DMS114 treated with DMSO at 0.1 percent for 48 hours (cell line): Measurements from ENCODE around the gene EHD3.

Source experiments
- DNase-seq: peaks from one replicate; lab custom pipeline; 2025; ENCODE audit not compliant: unreplicated experiment; lab: John Stamatoyannopoulos, UW

The EHD3 gene

DNA sequence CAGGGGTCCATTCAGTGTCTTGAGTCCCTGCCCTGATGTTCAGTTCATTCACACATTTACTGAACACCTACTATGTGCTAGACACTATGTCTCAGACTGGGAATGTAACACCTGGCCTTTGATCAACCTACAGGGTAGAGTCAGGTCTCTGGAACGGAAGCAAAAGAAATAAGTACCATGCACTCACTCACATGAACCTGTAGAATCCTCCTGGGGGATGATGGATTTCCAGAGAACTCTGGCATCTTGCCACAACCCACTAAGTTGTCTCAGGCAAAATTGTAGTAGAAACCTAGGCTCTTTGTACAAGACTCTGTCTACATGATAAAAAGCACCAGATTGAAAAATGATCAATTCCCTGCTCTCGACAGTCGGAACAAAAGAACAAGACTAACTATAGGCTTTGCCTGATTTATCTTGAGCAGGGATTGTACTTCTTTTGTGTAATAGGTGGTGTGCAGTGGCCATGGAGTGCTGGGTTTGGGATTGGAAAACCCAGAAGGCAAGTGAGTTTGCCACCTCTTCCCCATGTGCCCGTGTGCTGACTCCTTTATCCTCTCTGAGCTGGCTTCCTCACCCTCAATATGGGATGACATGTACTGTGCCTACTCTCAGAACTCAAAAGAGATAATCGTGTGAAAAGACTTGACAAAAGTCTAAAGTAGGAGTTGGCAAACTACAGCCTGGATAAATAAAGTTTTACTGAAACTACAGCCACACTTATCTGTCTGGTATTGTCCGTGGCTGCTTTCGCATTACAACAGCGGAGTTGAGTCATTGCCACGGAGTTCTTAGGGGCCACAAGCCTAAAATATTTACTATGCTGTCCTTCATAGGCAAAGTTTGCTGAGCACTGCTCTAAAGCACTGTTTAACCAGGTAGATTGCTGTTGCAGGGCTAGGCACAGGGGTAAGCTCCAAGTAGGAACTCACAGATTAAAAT lies 21.0 kb upstream of the EHD3 start:
- DNase-seq = no peak

DNA sequence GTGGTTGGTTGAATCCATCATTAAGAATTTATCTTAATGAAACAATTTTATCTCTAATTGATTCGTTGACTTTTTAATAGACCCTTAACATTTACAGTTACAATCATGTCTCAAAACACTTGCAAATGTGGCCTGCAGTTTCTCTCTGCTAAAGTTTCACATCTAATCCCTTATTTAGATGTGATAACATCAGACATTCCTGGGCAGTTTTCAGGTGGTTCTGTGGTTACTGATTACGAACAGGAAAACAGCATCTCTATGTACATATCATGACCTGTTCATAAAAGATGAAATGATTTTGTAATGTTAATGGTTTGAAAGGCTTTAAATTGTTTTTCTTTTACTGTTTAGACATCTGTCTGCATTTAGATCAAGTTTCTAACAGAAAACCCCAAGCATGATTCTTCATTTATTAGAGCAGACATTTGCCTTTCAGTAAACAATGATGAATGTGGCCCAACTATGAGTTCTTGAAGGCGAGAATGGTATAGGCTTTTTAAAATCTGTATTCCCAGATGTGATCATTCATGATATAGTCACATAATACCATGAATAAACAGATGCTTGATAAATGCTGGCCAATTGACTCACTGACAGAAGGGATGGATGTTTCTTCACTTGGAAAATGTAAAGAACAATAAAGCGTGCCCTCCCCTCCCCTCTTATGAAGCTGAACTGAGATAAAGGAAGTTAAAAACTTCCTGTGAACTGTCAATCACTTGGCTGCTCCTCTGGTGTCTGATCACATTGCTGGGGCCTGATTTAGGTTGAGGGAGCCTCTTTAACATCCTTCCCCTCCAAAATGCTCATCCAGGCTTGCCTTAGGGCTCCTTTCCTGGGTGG lies 20.1 kb upstream of the EHD3 start:
- no peak for DNase-seq

DNA sequence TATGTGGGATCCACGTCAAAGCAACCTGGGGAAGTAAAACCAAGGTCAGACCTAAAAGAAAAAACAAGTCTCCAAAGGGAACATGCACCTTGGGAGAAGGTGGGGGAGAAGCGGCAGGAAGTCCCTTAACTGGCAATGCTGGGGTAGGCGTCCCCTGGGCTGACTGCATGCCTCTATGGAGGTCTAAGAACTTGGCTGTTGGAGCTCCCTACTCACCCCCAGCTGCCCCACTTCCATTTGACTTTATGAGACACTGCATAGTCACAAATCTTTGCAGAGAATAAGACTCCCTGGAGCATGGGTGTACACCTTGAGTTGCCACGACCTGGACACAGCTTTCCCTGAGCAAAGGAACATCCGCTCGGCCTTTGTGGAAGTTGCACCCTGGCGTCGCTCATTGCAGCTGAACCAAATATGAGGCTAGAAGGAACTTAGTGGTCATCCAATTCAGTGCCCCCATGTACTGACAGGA lies 19.5 kb upstream of the EHD3 start:
- DNase-seq = no peak

DNA sequence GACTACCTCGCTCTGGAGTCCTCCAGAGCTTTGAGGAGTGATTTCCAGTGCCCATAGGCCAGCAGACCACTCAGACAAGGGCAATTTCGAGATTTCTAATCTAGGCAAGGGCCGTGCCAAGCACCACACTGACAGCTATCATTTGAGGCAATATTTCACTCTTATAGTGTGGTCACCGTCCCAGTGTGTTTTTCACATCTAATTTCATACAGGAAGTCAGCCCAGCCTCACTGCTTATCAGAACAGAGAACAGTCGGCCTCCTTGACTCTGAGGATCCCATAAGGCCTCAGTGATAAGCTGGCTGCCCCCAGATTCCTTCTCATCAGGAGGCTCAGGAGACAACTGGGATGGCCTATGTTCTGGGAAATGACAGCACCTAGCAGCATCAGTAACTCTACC lies 17.2 kb upstream of the EHD3 start:
- no peak for DNase-seq

DNA sequence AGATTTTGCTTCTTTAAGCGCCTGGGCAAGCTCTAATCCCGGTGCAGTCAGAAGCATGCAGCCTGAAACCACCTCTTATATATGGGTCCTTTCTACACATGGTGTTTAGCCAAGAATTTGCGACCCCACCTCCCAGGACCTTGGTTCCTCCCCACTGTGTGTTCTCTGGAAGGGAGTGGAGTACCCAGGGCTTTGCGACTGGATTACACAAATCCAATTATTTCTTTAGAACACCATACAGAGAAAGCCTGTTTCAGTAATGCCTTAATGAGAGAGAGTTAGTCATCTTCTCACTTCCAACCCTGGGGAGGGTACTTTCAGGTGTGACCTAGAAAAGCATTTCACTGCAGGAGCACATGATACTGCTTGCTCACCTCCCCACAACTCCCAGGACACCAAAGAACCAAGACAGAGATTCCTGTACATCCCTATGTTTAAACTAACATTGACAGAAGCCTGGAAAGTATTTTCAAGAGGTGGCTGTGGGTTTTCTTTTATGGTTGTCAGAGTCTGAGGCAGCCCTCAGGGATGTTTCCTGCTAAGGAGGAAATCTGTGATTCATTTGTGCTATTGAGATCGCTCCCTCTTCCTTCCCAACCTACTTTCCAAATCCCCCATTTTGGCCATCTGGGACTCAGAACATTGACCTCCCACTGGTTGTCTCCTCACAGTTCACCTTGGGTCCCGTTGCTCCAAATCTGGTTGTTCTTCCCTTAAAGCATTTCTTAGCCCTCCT lies 16.3 kb upstream of the EHD3 start, which contains the start of gene CAPN14:
CAPN14 (minus strand) TSS at position 51 of the 736 bp plus-strand sequence. CDS start 12,068 bp downstream, outside the sequence.
- no peak for DNase-seq

DNA sequence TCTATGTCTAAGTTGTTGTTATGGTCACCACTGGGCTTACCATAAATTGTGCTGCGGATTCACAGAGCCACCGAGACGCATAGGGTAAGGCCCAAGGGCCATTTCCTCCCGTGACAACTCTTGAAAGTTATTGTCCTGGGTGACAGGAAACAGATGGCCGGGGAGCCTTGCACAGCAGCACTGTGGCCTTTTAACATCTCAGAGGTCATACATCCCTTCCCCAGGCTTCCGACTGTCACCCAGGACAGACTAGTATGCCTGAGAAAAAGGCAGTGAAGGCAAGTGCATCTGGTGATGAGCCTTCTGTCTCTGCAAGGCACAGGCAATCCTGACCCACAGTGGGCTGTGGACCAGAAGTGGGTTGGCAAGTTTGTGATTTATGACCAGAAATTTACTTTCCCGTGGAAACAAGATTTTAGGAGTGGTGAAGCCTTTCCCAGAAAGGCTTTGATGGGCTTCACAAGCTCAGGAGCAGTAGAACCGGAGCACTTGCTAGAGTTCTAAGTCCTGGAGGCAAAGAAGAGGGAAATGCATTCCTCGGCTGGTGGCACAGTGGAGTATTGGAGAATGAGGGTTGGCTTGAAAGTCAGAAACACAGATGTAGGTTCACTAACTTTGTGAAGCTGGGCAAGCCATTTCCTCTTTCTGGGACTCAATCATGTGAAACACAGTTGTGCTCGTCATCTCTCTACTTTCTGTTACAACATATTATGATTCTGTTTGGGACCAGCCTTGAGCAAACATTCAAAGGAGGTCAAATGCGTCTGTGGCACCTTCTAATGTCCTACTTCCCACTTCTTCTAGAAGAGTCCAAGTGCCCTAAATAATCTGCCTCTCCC lies 14.6 kb upstream of the EHD3 start:
- DNase-seq = no peak

DNA sequence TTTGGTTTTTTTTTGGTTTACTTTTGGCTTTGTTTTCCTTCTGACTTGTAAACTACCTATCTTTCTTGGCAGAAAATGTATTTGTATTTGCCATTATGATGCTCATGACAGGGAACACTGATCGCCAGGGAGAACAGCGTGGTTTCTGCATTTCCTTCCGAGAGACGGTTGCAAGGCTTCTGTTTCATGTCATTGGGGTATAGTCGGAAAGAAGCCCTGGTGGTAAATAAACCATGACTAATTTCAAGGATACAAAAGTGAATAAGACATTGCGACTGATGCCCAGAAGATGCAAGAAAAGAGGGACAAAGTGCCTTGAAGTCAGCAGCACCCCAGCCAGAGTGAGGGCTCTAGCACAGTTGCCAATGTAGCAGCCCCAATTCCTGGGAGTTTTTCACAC lies 12.4 kb upstream of the EHD3 start:
- no peak for DNase-seq

DNA sequence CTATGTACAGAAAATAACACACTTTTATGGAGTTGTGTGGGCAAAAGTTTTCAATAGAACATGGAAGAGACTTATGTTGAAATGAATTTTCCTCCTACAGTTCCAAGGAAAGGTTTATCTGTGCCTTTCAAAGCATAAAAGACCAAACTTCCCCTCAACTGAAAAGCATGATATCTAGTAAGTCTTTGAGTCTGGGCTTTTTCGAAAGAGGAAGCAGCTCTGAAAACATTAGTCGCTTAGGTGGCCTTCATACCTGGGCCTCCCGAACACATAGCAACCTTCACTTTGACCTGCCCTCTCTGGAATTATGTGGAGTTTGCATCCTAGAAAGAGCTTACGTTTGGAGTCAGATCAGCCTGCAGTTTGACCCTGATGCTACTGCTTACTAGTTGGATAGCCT lies 11.9 kb upstream of the EHD3 start:
- no peak for DNase-seq

DNA sequence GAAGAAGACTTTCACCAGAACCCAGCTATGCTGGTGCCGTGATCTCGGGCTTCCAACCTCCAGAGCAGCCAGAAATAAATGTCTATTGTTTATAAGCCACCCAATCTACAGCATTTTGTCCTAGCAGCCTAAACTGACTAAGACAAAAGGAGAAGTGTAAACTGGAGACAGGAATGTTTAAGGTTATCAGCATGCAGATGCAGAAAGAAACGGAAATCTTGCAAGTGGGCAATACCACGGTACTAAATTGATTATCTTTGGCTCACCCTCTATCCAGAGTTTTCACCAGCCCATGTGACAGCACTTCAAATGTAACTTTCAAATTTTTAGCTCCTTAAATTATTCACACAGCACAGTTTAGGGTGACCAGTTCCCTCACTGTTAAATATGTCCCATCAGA lies 10.9 kb upstream of the EHD3 start:
- DNase-seq = no peak

DNA sequence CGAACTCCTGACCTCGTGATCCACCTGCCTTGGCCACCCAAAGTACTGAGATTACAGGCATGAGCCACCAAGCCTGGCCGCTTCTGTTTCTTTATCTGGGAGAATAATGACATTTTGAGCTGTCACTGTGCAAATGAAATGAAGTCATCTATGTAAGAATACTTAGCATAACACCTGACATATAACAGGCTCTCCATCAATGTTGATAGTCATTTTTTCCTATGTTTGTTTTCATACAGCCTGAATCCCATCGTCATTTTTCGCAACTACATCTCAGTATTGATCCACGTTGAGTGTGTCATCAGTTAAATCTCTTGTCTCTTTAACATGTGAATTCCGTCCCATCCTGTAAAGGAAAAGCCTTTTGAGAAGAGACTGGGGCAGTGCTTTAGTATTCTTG lies 10.2 kb upstream of the EHD3 start:
- no peak for DNase-seq

DNA sequence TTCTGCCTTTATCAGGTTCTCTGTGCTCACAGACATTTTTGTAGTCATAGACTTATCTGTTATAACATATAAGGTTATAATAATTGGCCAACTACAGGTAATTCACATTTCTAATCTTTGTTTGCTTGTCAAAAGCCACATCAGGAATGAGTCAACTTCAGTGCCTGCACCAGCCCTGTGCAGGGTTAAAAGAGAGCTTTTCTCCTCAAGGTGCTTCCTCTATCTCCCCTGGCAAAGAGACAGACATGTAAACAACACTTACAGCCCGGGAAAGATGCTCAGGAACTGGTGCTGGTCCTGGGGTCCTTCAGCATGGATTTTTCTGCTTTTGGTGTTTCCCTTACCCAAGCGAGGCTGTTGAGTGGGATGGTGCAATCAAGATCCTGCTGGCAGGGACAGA lies 7.7 kb upstream of the EHD3 start:
- no peak for DNase-seq

DNA sequence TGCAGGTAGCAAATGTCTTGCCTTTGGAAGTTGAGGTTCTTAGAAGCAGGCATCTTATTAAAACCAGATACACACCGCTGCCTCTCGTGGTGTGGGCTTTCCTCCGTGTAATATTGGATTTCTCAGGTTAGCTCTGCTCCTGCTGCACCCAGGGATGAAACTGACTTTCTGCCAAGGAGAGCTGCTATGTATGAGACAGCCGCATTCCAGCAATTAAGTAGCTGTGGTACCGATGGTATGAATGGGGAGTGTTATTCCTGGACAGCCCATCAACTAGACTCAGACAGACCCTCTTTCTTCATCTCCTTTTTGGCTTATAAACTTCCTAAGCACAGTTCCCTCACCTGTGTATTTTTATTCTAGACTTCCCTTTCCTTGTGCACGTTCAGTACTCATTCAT lies 6.8 kb upstream of the EHD3 start:
- no peak for DNase-seq

DNA sequence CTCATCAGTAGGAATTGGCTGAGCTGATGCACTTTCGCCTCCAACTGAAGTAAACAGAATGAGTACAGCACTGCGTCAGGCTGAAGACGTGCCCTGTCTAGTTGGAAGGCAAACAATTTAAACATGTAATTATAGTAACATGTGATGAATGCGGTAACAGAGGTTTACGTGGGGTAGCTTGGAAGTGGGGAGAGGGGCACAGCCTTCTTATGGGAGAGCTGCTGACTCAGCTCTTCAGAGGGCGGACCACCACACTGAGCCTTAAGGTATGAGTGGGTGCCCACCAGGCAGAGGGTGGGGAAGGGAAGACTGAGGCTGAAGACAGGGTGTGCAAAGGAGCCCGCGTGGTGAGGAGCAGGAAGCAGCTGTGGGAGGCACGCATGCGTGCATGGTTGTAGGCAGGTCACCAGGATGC lies 6.2 kb upstream of the EHD3 start:
- DNase-seq = no peak

DNA sequence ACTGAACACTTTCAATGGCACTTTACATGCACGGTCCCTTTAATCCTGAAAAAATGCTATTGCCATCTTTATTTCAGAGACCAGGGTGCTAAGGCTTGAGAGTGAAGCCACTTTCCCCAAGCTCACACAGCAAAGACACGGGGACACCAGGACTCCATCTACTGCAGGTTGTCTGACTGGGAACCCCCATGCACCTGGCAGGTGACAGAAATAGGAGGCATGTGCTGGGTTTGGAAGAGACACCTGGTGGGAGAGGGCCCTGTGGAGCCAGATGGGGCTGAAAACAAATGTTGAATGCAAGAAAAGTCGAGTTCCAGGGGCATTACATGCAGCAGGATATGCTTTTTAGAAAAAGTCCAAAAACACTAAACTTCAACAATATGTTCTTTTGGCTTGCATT lies 5.2 kb upstream of the EHD3 start:
- no peak for DNase-seq

DNA sequence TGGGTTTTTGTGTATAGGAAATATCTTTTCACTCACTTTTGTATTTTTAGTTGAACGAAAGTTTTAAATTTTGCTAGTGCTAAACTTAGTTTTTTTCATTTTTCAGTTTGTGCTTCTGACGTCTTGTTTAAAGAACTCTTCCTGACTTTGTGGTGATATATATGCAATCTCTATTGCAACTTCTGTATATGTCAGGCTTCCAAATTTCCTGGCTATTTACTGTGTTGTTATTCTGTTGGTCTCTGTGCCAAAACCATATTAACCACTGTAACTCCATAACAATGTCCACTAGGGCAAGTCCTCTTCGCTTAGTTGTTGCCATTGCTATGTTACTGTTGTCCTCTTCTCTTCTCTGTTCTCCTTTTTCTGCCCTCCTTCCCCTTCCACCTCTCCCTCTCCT lies 3.2 kb upstream of the EHD3 start:
- no peak for DNase-seq

DNA sequence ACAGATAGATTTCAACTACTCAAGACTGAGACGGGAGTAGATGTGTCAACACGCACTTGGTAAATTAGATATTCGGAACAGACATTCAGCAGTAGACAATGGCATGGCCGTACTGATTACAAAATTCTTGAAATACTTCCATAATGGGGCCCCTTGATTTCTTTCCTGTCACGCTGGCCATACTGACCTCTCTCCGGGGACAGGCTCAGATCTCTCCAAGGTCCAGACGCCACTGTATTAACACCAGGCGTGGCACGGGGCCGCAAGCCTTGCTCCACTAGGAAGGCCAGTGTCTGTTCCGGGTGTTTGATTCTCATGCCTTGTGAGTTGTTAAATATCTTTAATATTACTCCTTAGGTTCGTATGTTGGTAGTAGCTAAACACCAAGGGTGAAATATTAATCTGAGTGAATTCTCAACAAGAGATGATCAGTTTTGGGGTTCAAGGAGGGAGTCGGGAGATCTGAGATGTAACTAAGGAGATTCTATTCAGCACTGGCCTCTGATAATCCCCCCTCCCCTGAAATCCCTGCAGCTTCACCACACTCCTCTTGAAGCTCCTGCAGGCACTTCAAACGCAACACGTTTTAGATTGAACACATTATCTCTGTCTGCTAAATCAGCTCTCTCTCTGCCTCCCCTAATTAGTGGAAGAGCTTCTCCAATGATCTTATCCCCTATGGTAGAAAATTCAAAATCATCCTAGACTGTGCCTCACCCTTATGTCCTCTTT lies 2.2 kb upstream of the EHD3 start:
- DNase-seq = no peak

DNA sequence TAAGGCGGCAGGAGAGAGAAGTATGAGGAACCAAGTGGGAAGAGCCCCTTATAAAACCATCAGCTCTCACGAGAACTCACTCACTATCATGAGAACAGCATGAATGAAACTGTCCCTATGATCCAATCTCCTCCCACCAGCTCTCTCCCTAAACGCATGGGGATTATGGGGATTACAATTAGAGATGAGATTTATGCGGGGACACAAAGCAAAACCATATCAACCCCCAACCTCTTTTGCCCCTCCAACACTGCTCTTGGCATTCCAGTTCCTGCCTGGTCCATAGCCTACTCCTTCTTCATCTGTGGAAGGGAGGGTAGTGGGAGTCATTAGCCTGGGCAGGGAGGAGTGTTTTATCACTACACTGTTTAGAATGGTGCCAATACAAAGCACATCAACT lies 1.4 kb upstream of the EHD3 start:
- DNase-seq = no peak

DNA sequence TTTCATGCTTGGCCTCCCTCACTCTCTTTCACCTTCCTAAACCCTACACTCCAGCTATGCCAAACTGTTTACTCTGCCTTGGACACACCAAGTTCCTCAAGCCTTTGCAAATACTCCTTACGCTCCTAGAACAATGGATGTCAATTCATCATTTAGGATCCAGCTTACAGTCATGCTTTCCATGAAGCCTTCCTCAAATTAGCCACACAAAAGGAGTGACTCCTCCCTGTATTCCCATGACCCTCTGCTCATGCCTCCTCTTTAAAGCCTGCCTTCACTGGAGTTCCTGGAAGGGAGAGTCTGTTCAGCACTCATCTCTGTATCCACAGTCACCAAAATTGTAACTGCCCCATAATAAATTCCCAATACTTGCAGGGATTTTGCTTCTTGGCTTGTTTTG lies 721 bp upstream of the EHD3 start:
- no peak for DNase-seq

DNA sequence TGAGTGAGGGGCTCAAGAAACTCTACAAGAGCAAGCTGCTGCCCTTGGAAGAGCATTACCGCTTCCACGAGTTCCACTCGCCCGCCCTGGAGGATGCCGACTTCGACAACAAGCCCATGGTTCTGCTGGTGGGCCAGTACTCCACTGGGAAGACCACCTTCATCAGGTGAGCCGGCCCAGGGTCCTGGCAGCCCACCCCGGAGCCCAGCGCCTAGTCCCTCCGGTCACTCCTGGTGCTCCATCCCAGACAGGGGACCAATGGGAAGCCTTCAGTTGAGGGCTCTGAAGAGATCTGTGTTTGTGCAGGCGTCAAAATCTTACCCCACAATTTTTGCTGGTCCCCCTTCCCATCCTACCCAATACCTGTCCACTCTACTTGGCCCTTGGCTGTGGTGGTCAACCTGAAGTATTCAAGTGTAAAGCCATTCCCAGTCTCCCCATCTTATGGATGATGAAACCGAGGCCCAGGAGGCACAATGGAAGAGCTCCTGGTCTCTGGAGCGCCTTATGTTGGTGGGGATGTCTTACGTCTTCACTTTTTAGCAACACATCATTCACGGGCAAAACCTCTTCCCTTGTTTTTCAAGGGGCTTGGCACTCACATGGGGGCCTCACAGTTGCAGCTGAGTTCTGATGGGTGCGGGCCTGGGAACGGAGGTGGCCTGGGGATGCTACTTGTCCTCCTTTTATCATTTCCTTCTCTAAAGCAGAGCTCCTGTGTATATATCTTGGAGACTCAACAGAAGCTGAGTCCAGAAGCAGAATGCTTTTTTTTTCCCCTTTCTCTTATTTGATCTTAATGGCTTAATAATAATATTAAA lies 941 bp downstream of the EHD3 start:
- DNase-seq = no peak
